SU-DHL-6 (cell line): ENCODE measurements around the gene ZNF746.

Experiments used
- CTCF ChIP-seq: fragments of 200-600 bp; sonication (generic); IDR thresholded peaks from one replicate; pipeline ENCODE4 v1.5.1; 2017; ENCODE audit warnings: antibody characterized with exemption, mild to moderate bottlenecking, low read length, moderate library complexity; ENCODE audit not compliant: insufficient read depth, poor library complexity, severe bottlenecking
- EZH2phosphoT487 ChIP-seq: fragments of 200-600 bp; sonication (generic), shearing (Covaris generic); conservative IDR thresholded peaks from 2 replicates; pipeline ENCODE4 v1.6.1; 2018; ENCODE audit warnings: mild to moderate bottlenecking, antibody characterized with exemption, low read length, moderate library complexity, mixed read lengths

- TF ChIP-seq CTCF (no peak), EZH2phosphoT487 (no peak)
Observed at GRCh38 chr7:149524394-149524793, 26.8 kb upstream of the ZNF746 start.
